CD14-positive monocyte (primary cell): ENCODE results near the gene GMFB. TPM values are rescaled to one million over a fixed set of nuclear protein-coding genes. Genes with fewer than 3 reads are reported as not detected.

Source experiments
- DNase-seq, 3 donors: peaks; one replicate each; pipeline ENCODE4 v3.0.0-alpha.2; 2011 to 2022
- H2AFZ ChIP-seq: 2 replicates; pipeline ENCODE4 v1.6.0; 2012; ENCODE audit warnings: mild to moderate bottlenecking, low read depth, low read length, inconsistent platforms; ENCODE audit not compliant: insufficient read depth, poor library complexity, severe bottlenecking
- H3K27ac ChIP-seq, 2 donors: 1 replicate in 1 of 2; 2 replicates in 1 of 2; pipeline ENCODE4 v1.5.1; 2012 to 2013; ENCODE audit warnings: low read length in 2 of 2, control low read depth in 1 of 2, inconsistent platforms in 1 of 2, low read depth in 1 of 2, mild to moderate bottlenecking in 1 of 2
- H3K27me3 ChIP-seq, 2 donors: one replicate each; pipeline versions ENCODE4 v1.6.0 to v1.6.1; 2011 to 2013; ENCODE audit warnings: low read length in 2 of 2; ENCODE audit not compliant: control insufficient read depth in 2 of 2, insufficient read depth in 2 of 2
- H3K36me3 ChIP-seq, 2 donors: replicated peaks in 1 of 2; 1 replicate in 1 of 2; 2 replicates in 1 of 2; pipeline versions ENCODE4 v1.5.1 to v1.6.1; 2012 to 2013; ENCODE audit warnings: low read length in 2 of 2, control low read depth in 1 of 2, inconsistent platforms in 1 of 2, mild to moderate bottlenecking in 1 of 2; ENCODE audit not compliant: insufficient read depth in 2 of 2, control insufficient read depth in 1 of 2
- H3K4me1 ChIP-seq, 2 donors: 1 replicate in 1 of 2; 2 replicates in 1 of 2; pipeline versions ENCODE4 v1.5.1 to v1.6.1; 2012 to 2013; ENCODE audit warnings: low read length in 2 of 2, control low read depth in 1 of 2, inconsistent platforms in 1 of 2, mild to moderate bottlenecking in 1 of 2, moderate library complexity in 1 of 2; ENCODE audit not compliant: insufficient read depth in 2 of 2, control insufficient read depth in 1 of 2
- H3K4me2 ChIP-seq: replicated peaks from 2 replicates; pipeline ENCODE3; 2012; ENCODE audit warnings: low read length, moderate library complexity, mild to moderate bottlenecking; ENCODE audit not compliant: poor library complexity, severe bottlenecking; ENCODE audit errors: extremely low read depth
- H3K4me3 ChIP-seq, 3 experiments: fragments of 200-600 bp in 1 of 3; sonication (generic) in 1 of 3; replicated peaks in 1 of 3; 1 replicate in 2 of 3; 2 replicates in 1 of 3; pipeline ENCODE4 v1.5.1; 2011 to 2013; ENCODE audit warnings: low read length in 3 of 3, mild to moderate bottlenecking in 3 of 3, control low read depth in 2 of 3, low read depth in 2 of 3, inconsistent platforms in 1 of 3, moderate library complexity in 1 of 3
- H3K79me2 ChIP-seq: 2 replicates; pipeline ENCODE4 v1.6.0; 2012; ENCODE audit warnings: mild to moderate bottlenecking, control low read depth, inconsistent platforms, low read length, moderate library complexity; ENCODE audit not compliant: insufficient read depth
- H3K9ac ChIP-seq: 2 replicates; pipeline ENCODE4 v1.6.0; 2017; ENCODE audit warnings: low read length, mild to moderate bottlenecking; ENCODE audit not compliant: insufficient read depth, poor library complexity, severe bottlenecking
- H3K9me3 ChIP-seq, 2 donors: replicated peaks in 1 of 2; 1 replicate in 1 of 2; 2 replicates in 1 of 2; pipeline versions ENCODE4 v1.5.1 to v1.6.1; 2012 to 2013; ENCODE audit warnings: low read length in 2 of 2, control low read depth in 1 of 2; ENCODE audit not compliant: control insufficient read depth in 1 of 2, insufficient read depth in 1 of 2
- H4K20me1 ChIP-seq: 2 replicates; pipeline ENCODE4 v1.6.0; 2012; ENCODE audit warnings: mild to moderate bottlenecking, low read length, control low read depth, moderate library complexity; ENCODE audit not compliant: insufficient read depth
- H3K27ac Mint-ChIP-seq, 7 donors: one replicate each; pipeline ENCODE4 v1.8.0; 2020; ENCODE audit warnings: mild to moderate bottlenecking in 7 of 7, mixed read lengths in 7 of 7, moderate library complexity in 6 of 7, inconsistent platforms in 2 of 7
- H3K27me3 Mint-ChIP-seq, 3 donors: one replicate each; pipeline ENCODE4 v1.8.0; 2021 to 2022; ENCODE audit warnings: low read depth in 3 of 3, mild to moderate bottlenecking in 3 of 3, mixed read lengths in 3 of 3, moderate library complexity in 3 of 3, inconsistent platforms in 1 of 3
- H3K36me3 Mint-ChIP-seq, 2 donors: one replicate each; pipeline ENCODE4 v1.8.0; 2020; ENCODE audit warnings: mixed read lengths in 2 of 2, inconsistent platforms in 1 of 2, mild to moderate bottlenecking in 1 of 2
- H3K4me1 Mint-ChIP-seq: one replicate; pipeline ENCODE4 v1.8.0; 2020; ENCODE audit warnings: mild to moderate bottlenecking, mixed read lengths
- H3K4me3 Mint-ChIP-seq, 2 donors: one replicate each; pipeline ENCODE4 v1.8.0; 2020; ENCODE audit warnings: mild to moderate bottlenecking in 2 of 2, mixed read lengths in 2 of 2, moderate library complexity in 1 of 2
- H3K9me3 Mint-ChIP-seq, 7 donors: one replicate each; pipeline ENCODE4 v1.8.0; 2020 to 2022; ENCODE audit warnings: mixed read lengths in 7 of 7, mild to moderate bottlenecking in 6 of 7, moderate library complexity in 6 of 7, inconsistent platforms in 2 of 7
- WGBS: methylation state at CpG from one replicate; pipeline ENCODE4 v1.1.5; 2013; ENCODE audit warnings: missing lambda C conversion rate; ENCODE audit not compliant: insufficient coverage; 5-methylcytosine and 5-hydroxymethylcytosine counted together
- intact Hi-C, 2 donors: fragments of 100-400 bp; cut with micrococcal nuclease; formaldehyde crosslinking; loops; one replicate each; pipeline versions ENCODE4 v1.15.0 to v1.15.1; 2023
- polyA plus RNA-seq, 3 donors: library from polyadenylated mRNA; depleted of rRNA in 1 of 3; unstranded in 2 of 3; stranded (reverse) in 1 of 3; fragments of 300-500 nt in 2 of 3; fragments of >200 nt in 1 of 3; fragmentation: Illumina TruSeq in 2 of 3; gene quantifications; 1 replicate in 2 of 3; 2 replicates in 1 of 3; pipeline ENCODE4 v1.2.3, GENCODE V29; 2012 to 2021
- TF ChIP-seq, protein P1 (sequence below): fragments of 200-600 bp; IDR thresholded peaks from one replicate; pipeline ENCODE4 v1.8.0; 2022; ENCODE audit warnings: antibody characterized with exemption, mild to moderate bottlenecking

GMFB gene
- polyA plus RNA-seq, 3 donors, result 10.8 to 41.1 (median 26.1) TPM

DNA sequence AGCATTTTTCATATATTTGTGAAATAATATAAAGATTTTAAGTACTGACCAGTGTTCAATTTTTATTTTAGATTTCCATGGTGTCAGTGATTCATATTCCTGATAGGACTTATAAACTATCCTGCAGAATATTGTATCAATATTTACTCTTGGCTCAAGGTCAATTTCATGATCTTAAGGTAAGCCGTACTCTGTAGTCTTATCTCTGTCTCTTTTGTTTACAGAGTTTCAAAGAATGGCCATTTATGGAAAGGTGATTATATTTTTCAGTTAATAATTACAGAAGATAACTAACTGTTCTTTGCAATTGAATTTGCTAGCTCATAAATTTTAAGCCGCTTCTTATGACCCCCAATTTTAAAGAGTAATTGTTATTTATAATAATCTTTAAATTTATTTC is 48.9 kb upstream of the GMFB start:
- Histone ChIP-seq H3K4me3 (no peak overlapping the region), H3K36me3 (peaks cover 20 to 38% of the 10 kb centered on the region in 2 donors), H2AFZ (no peak overlapping the region), H3K79me2 (no peaks in the 10 kb centered on the region), H4K20me1 (no peaks in the 10 kb centered on the region), H3K27me3 (no peaks in the 10 kb centered on the region), H3K4me1 (no peaks in the 10 kb centered on the region), H3K4me2 (no peak overlapping the region), H3K9me3 (no peaks in the 10 kb centered on the region), H3K9ac (no peak overlapping the region), H3K27ac (no peak overlapping the region)
- H3K9me3 Mint-ChIP-seq, result no peaks in the 10 kb centered on the region
- H3K4me3 Mint-ChIP-seq, result no peak overlapping the region
- no peaks in the 10 kb centered on the region for H3K27me3 Mint-ChIP-seq
- no CpG with 5 or more reads among the region's 2 CpGs for WGBS
- intact Hi-C loops, result no loop called here
- no peaks in the 10 kb centered on the region for H3K4me1 Mint-ChIP-seq
- DNase-seq, result no peak
- H3K27ac Mint-ChIP-seq, result no peak overlapping the region
- TF ChIP-seq, protein P1, sequence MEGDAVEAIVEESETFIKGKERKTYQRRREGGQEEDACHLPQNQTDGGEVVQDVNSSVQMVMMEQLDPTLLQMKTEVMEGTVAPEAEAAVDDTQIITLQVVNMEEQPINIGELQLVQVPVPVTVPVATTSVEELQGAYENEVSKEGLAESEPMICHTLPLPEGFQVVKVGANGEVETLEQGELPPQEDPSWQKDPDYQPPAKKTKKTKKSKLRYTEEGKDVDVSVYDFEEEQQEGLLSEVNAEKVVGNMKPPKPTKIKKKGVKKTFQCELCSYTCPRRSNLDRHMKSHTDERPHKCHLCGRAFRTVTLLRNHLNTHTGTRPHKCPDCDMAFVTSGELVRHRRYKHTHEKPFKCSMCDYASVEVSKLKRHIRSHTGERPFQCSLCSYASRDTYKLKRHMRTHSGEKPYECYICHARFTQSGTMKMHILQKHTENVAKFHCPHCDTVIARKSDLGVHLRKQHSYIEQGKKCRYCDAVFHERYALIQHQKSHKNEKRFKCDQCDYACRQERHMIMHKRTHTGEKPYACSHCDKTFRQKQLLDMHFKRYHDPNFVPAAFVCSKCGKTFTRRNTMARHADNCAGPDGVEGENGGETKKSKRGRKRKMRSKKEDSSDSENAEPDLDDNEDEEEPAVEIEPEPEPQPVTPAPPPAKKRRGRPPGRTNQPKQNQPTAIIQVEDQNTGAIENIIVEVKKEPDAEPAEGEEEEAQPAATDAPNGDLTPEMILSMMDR, result no peak
- peaks cover 29 to 43% of the 10 kb centered on the region in 2 donors for H3K36me3 Mint-ChIP-seq

DNA sequence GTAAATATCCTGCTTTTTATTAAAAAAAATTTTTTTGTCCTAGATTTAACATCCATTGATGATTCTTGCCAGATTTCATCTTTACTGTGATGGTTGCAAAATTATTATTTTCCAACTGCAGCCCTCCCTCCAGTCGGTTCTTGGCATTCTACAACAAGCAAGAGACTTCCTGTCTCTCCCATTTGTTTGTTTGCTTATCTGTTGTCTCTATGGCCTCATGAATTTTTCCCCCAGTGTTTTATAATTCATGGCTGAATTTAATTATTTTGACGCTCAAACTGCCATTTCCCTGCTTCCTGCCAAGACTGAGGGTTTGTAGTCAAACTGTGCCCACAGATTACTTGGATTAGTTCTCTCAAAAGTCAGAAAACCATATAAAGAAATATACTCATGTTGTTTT is 46.9 kb upstream of the GMFB start:
- H3K27me3 Mint-ChIP-seq, result no peaks in the 10 kb centered on the region
- intact Hi-C loops, result no loop called here
- no peak overlapping the region for H3K27ac Mint-ChIP-seq
- H3K9me3 Mint-ChIP-seq, result no peaks in the 10 kb centered on the region
- no peak overlapping the region for H3K4me3 ChIP-seq
- H3K4me2 ChIP-seq, result no peak overlapping the region
- peaks cover 32 to 48% of the 10 kb centered on the region in 2 donors for H3K36me3 Mint-ChIP-seq
- H2AFZ ChIP-seq, result no peak overlapping the region
- H4K20me1 ChIP-seq, result no peaks in the 10 kb centered on the region
- no CpG with 5 or more reads among the region's 2 CpGs for WGBS
- no peaks in the 10 kb centered on the region for H3K4me1 ChIP-seq
- H3K9ac ChIP-seq, result no peak overlapping the region
- H3K36me3 ChIP-seq, result peaks cover 24 to 46% of the 10 kb centered on the region in 2 donors
- H3K9me3 ChIP-seq, result no peaks in the 10 kb centered on the region
- no peaks in the 10 kb centered on the region for H3K79me2 ChIP-seq
- no peak overlapping the region for H3K4me3 Mint-ChIP-seq
- no peak for DNase-seq
- H3K4me1 Mint-ChIP-seq, result no peaks in the 10 kb centered on the region
- no peak overlapping the region for H3K27ac ChIP-seq
- TF ChIP-seq, protein P1, result no peak
- no peaks in the 10 kb centered on the region for H3K27me3 ChIP-seq
